NB4 (cell line): ENCODE results near the gene NID2.

Experiments
- CTCF ChIP-seq: IDR thresholded peaks from one replicate; pipeline ENCODE4 v1.5.1; 2012; ENCODE audit warnings: low read depth, low read length
- MAX ChIP-seq: IDR thresholded peaks from 2 replicates; pipeline ENCODE4 v1.6.1; 2011; ENCODE audit warnings: low read depth, low read length
- POLR2A ChIP-seq: IDR thresholded peaks from 2 replicates; pipeline ENCODE4 v1.6.1; 2011; ENCODE audit warnings: mild to moderate bottlenecking; ENCODE audit not compliant: insufficient read length; ENCODE audit errors: extremely low read depth

GRCh38 chr14:52011523-52011922 is 57.3 kb downstream of the NID2 start:
- TF ChIP-seq MAX (no peak), CTCF (no peak), POLR2A (no peak)
